Ascending aorta (tissue), 2 donors: Measurements from ENCODE around the gene SALL3. TPM values are rescaled to one million over a fixed set of nuclear protein-coding genes. Genes with fewer than 3 reads are reported as not detected.

Experiments used
- DNase-seq, 2 donors: peaks; one replicate each; pipeline ENCODE4 v3.0.0-alpha.2; 2019; ENCODE audit warnings: low spot score in 2 of 2
- H3K27ac ChIP-seq, 2 donors: fragments of 200-600 bp; sonication (generic); one replicate each; pipeline ENCODE4 v1.5.1; 2016 to 2017; ENCODE audit warnings: mild to moderate bottlenecking in 1 of 2
- H3K27me3 ChIP-seq: fragments of 200-600 bp; sonication (generic); one replicate; pipeline ENCODE4 v1.5.1; 2017
- H3K36me3 ChIP-seq, 2 donors: fragments of 200-600 bp; sonication (generic); one replicate each; pipeline ENCODE4 v1.5.1; 2016
- H3K4me1 ChIP-seq, 2 donors: fragments of 200-600 bp; sonication (generic); one replicate each; pipeline ENCODE4 v1.5.1; 2016 to 2017; ENCODE audit warnings: mild to moderate bottlenecking in 1 of 2
- H3K4me3 ChIP-seq, 2 donors: fragments of 200-600 bp; sonication (generic); one replicate each; pipeline ENCODE4 v1.5.1; 2016 to 2017; ENCODE audit warnings: mild to moderate bottlenecking in 1 of 2
- H3K9me3 ChIP-seq, 2 donors: fragments of 200-600 bp; sonication (generic); one replicate each; pipeline ENCODE4 v1.5.1; 2016
- CTCF ChIP-seq, 3 experiments: fragments of 200-600 bp in 2 of 3; fragments of 450-650 bp in 1 of 3; sonication (generic) in 2 of 3; IDR thresholded peaks; one replicate each; pipeline ENCODE4 v1.5.1; 2016 to 2019; ENCODE audit warnings: antibody characterized with exemption in 3 of 3, mild to moderate bottlenecking in 1 of 3, moderate library complexity in 1 of 3
- intact Hi-C: fragments of 100-400 bp; cut with DNase I; formaldehyde crosslinking; loops from one replicate; pipeline ENCODE4 v1.15.1; 2023
- total RNA-seq: library from RNA; depleted of rRNA; stranded (reverse); fragments of >200 nt; gene quantifications from one replicate; pipeline ENCODE4 v1.1.0, GENCODE V29; 2016

Gene SALL3
- total RNA-seq, 1 donor from 2014 or later = not detected

GRCh38 chr18:79042276-79042675 lies 62.7 kb downstream of the SALL3 start:
- no peak overlapping the region for H3K27ac ChIP-seq
- H3K9me3 ChIP-seq = no peaks in the 10 kb centered on the region
- no peaks in the 10 kb centered on the region for H3K27me3 ChIP-seq
- no peak for DNase-seq
- no peak overlapping the region for H3K4me3 ChIP-seq
- no peaks in the 10 kb centered on the region for H3K4me1 ChIP-seq
- TF ChIP-seq CTCF (IDR thresholded peaks at IDR 0.05) = no peak
- no peaks in the 10 kb centered on the region for H3K36me3 ChIP-seq
- intact Hi-C loops = no loop called here

- TF ChIP-seq CTCF (IDR thresholded peaks at IDR 0.05) = no peak
- Histone ChIP-seq H3K4me1 (no peaks in the 10 kb centered on the region), H3K9me3 (no peaks in the 10 kb centered on the region), H3K4me3 (no peak overlapping the region), H3K27ac (no peak overlapping the region), H3K36me3 (no peaks in the 10 kb centered on the region), H3K27me3 (no peaks in the 10 kb centered on the region)
- intact Hi-C loops = no loop called here
- no peak for DNase-seq
Measured at GRCh38 chr18:79043288-79043687, 63.7 kb downstream of the SALL3 start.

GRCh38 chr18:79046522-79046921 lies 66.9 kb downstream of the SALL3 start:
- DNase-seq = no peak
- Histone ChIP-seq H3K4me3 (no peak overlapping the region), H3K36me3 (no peaks in the 10 kb centered on the region), H3K4me1 (no peaks in the 10 kb centered on the region), H3K9me3 (no peaks in the 10 kb centered on the region), H3K27me3 (no peaks in the 10 kb centered on the region), H3K27ac (no peak overlapping the region)
- intact Hi-C loops = no loop called here
- no peak for TF ChIP-seq CTCF (IDR thresholded peaks at IDR 0.05)

GRCh38 chr18:79047556-79048244 lies 68.1 kb downstream of the SALL3 start:
- no peak for TF ChIP-seq CTCF (IDR thresholded peaks at IDR 0.05)
- Histone ChIP-seq H3K27me3 (no peaks in the 10 kb centered on the region), H3K4me1 (no peaks in the 10 kb centered on the region), H3K36me3 (no peaks in the 10 kb centered on the region), H3K4me3 (no peak overlapping the region), H3K9me3 (no peaks in the 10 kb centered on the region), H3K27ac (no peak overlapping the region)
- DNase-seq = no peak
- intact Hi-C loops = no loop called here

GRCh38 chr18:79048245-79048632 lies 68.6 kb downstream of the SALL3 start:
- Histone ChIP-seq H3K4me1 (no peaks in the 10 kb centered on the region), H3K27ac (no peak overlapping the region), H3K27me3 (no peaks in the 10 kb centered on the region), H3K9me3 (no peaks in the 10 kb centered on the region), H3K4me3 (no peak overlapping the region), H3K36me3 (no peaks in the 10 kb centered on the region)
- intact Hi-C loops = no loop called here
- no peak for DNase-seq
- TF ChIP-seq CTCF (IDR thresholded peaks at IDR 0.05) = no peak

GRCh38 chr18:79049506-79049905 lies 69.9 kb downstream of the SALL3 start:
- Histone ChIP-seq H3K36me3 (no peaks in the 10 kb centered on the region), H3K9me3 (no peaks in the 10 kb centered on the region), H3K27ac (no peak overlapping the region), H3K4me1 (no peaks in the 10 kb centered on the region), H3K27me3 (no peaks in the 10 kb centered on the region), H3K4me3 (no peak overlapping the region)
- DNase-seq = no peak
- intact Hi-C loops = no loop called here
- TF ChIP-seq CTCF (IDR thresholded peaks at IDR 0.05) = no peak
